IPS-NIHi7 (cell line): ENCODE results near the gene CFAP65.

Experiments
- DNase-seq: peaks from one replicate; pipeline ENCODE4 v3.0.0; 2012; ENCODE audit warnings: mixed read lengths; ENCODE audit errors: extremely low spot score

CFAP65 gene

DNA sequence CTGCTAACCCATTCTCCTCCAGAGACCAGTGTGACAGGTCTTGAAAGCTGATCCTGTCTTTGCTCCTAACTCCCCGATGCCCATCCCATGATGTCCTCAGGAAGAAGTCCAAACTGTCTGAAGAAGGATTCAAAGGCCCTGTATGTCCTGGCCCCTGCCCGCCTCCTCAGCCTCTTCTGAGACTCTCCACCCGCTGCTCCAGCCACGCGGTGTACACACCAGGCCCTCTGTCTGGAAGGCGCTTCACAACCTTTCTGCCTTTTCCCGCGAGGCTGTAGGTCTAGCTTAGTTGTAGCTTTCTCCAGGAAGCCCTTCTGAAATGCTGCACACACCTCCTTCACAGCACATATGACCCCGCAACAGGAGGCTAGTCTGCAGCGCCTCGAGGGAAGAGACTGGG, 24.6 kb downstream of the CFAP65 start:
- DNase-seq = no peak

DNA sequence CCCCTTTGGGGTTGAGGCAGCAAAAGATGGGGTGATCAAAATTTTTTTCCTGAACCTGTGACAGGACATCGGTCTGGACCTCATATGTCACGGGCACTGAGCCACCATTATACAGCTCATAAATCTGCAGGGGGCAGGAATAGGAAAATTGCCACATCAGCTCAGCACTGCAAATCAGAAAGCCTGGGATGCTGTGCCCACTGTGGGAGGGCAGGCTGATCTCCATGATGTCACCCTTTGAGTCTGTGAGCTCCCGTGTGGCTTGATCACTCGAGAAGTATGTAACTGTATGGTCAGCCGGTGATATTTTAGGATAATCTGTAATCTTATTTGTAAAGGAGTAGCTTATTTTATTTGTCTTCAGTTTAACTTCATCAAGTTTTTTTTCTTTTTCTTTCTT, 30.4 kb downstream of the CFAP65 start:
- no peak for DNase-seq

DNA sequence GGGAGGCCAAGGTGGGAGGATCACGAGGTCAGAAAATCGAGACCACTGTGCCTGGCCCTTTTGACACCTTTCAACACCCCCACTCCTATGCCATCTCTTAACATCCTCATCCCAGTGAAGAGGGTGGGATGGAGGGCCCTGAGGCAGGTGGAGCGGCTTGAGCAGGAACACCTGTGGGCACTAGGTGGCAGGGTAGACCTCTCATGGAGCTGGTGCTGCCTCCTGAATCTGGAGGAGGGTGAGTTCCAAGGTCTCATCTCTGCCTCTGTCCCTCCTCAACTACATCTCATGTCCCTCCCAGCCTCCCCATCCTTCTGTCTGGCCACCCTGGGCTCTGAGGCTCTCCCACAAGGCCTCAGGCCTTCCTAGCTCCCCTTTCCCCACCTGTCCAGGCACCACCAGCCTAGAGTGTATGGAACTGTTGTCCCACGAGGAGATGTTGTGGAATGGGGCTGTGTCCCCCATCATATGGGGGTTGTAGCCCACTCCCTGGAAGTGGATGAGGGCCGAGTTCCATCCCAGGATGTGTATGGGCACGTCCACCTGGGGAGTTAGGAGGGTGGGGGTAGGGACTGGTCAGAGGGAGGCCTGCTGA, 31.1 kb downstream of the CFAP65 start:
- peak; percentile 79 for DNase-seq

DNA sequence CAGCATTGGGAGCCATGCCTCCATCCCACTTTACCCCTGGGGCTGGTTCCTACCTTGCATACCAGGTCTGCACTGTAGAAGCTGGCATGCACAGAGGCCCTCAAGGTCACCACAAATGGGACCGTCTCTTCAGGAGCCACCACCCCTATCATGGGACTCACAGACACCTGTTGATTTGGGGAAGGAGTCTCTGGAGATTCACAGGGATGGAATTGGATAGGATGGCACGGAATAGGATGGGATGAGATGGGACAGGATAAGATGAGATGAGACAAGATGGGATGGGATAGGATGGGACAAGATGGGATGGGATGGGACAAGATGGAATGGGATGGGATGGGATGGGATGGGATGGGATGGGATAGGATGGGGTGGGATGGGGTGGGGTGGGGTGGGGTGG, 32.0 kb downstream of the CFAP65 start:
- no peak for DNase-seq

DNA sequence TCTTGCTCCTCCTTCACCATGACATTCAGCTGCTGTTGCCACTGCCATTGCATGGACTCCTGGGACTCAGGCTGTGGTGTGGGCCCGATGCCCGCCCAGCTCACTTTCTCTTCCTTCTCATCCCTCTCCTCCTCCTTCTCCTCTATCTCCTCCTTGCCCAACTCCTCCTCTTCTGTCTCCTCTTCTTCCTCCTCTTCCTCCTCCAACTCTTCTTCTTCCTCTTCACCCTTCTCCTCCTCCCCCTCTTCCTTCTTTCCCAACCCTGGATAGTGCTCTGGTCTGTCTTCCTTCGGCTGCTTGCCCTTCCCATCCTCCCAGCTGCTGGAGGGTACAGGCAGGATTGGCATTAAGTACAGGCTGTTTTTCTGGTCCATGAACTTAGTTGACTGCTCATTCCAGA, 37.3 kb downstream of the CFAP65 start:
- DNase-seq = no peak

DNA sequence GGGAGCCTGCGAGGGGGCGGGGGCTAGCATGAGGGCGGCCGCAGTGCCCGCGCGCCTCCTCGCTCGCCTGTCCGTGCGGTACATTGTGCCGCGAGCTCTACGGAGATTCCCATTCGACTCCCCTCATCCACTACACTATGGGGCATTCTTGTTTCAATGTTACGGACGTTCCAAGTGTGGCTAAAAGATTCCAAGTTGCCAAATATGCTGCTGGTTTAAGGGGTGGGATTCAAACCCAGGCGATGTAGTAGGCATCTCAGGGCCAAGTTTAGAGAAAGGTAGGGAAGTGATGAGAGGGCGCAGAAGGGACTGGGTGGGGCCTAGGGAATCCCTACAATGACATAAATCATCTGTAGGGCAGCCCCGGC, 38.1 kb downstream of the CFAP65 start:
- DNase-seq = no peak

DNA sequence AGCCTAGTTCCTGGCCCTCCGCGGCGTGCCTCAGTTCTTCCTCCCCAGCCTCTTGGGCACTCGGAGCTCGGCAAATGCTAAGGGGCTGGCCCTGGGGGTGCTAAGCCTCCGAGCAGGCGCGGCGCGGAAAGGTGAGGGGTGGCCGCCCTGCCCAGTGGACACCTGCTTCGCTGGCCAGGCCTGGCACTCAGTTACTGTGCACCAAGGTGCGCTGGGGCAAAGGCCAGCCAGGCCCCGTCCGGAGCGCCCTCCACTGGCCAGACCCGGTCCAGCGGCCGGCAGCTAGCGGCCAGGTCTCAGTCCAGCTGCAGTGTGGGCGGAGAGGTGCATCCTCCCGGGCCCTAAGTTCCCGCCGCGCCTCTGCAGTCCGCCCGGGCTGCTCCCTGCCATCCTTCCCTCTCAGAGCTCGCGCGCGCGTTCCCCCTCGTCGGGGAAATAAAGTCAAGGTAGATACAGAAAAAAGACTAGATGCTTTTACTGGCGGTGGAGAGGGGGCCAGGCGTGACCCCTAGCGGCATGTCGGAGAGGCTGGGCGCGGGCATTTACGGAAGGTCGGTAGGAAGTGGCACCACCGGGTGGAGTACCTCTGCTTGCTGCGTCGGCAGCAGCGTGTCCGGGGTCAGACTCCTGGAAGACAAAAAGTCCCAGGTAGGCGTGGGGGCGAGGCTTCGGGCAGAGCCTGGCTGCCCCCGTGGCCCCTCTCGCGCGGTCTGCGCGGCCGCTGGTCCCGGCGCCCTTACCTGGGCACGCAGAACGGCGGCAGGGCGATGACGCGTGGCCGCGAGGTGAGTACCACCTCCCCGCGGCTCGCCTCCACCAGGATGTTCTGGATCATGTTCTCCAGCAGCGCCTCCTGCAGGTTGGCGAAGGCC, 38.7 kb downstream of the CFAP65 start:
- peak; percentile 94 for DNase-seq

DNA sequence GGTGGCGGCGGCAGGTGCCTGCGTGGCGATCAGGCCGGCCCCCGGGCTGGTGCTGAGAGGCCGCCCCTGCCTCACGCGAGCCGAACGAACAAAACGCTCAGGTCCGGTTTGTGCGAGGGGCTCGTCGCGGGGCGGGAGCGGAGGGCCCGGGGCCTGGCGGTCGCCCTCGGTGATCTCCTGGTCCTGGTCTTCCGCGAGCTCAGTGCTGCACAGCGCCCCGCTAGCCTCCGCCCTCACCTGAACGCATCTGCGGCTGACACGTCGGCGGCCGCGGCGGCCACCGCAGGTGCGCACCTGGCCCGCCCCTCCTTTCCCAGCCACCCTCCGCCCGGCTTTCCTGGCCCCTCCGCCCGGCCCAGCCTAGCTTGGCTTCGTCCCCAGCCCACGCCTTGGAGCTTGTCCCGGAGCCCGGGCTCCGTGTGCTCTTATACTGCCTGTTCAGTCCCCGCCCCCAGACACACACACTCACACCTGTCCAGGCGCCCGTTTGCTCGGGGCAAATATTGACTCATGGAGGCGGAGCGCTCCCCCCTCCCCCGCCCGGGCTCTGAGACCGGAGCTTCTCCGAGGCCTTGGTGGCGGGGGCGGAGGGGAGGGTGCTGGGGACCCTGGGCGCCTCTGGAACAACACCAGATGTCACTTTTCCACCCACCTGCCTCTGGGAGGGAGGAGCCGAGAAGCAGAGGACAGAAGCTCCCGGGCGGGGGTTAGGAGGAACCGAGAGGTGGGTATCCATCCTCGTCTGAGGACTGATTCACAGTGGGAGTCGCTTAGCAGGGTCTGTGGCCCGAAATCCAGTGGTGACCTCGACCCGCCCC, 39.5 kb downstream of the CFAP65 start:
- DNase-seq = peak; percentile 52

DNA sequence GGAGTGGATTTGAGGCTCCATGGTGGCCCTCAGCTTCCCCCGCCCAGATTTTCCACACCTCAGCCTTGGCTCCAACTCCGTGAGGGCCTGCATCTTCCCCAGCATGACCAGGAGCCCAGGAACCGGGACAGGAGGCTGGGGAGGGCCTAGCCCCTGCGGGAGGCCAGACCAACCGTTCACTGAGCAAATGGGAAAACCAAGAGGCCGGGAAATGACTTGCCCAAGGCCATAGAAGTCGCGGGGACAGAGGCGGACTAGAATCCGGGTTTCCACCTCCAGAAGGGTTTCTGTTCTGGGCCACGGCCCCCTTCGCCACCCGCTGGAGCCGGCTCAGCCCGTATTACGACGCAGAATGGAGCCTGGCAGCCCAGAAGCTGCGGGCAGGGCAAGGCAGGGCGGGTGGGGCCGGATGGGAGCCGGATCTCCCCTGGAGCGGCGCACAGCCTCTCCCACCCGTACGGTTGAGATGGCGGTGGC, 40.2 kb downstream of the CFAP65 start:
- DNase-seq = no peak

DNA sequence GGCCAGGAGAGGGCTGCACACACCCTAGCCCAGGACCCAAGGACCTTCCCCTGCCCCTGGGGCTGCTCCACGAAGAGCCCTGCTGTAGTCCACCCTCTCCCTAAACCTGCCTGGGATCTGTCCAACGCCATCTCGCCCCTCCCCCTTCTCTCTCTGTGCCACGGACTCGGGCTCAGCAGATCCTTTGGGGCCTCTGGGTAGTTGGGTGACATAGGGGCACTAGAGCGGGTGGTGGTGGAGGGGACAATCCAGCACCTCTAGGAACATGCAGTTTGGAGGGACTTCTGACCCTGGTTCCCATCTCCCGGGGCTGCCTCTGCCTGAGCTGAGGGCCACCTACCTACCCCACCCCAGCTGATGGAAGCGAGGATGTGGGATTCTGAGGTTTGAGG, 40.8 kb downstream of the CFAP65 start:
- no peak for DNase-seq

DNA sequence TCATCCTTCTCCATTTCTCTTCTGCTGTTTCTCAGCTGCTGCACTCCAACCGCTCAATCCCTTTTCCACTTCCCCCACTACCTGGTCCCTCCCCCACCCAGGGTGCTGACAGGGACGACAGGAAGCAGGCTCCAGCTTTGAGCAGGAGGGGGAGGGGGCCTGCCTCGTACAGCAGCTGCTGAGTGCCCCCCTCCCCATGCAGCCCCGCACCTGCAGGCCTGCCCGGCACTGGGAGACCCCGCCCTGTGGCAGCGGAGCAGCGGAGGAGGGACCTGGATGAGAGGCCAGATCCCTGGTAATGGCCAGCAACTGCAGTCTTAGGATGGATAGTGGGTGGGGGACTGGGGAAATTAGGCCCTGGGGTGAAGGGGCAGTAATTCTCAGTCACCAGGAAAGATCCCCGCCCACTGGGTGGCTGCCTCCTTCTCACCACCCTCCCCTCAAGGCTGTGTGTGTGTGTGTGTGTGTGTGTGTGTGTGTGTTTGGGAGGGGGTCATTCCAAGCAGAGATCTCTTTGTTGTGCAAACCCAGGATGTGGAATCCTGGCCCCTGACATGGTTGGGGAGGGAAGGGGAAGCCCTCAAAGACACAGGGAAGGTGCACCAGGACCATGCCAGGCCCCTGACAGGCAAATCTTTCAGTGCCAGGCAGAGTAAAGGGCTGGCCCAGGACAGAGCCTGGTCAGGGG, 41.3 kb downstream of the CFAP65 start:
- peak; percentile 58 for DNase-seq

DNA sequence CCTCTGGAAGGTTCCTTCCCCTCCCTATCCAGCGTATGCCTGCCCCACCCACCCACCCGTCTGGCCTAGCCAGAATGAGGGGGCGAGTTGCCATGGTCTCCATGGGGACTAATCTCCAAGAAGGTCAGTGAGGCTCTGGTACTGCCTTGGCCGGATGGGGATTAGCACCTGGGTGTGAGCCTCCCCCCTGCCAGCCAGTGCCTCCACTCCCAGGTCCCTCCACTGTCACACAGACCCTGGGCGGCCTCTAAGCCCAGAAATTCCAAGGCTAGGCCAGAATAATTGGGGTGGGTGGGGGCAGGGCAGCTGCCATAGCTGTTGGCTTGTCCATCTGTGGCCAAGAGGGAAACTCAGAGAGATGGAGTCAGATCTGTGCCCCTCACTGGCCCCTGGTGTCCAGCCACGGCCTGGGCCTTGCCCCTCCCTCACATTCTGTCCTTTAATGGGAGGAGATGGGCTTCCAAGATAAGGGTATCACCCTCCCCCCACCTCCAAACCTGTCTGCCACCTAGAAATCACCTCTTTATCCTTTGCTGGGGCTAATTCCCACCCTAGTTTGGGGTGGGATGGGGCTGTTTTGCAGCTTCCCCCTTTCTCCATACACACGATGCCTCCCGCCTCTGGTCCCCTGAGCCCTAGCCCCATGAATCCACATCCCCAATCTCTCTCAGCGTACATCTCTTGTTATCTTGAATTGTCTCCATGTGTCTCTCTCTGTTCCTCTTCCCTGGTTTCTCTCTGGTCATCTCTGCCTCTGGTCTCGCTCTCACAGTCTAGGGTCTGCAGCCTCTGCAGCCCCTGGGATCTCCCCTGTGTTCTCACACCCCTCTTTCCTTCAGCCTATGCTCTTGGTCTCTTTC, 42.1 kb downstream of the CFAP65 start:
- DNase-seq = peak; percentile 54

DNA sequence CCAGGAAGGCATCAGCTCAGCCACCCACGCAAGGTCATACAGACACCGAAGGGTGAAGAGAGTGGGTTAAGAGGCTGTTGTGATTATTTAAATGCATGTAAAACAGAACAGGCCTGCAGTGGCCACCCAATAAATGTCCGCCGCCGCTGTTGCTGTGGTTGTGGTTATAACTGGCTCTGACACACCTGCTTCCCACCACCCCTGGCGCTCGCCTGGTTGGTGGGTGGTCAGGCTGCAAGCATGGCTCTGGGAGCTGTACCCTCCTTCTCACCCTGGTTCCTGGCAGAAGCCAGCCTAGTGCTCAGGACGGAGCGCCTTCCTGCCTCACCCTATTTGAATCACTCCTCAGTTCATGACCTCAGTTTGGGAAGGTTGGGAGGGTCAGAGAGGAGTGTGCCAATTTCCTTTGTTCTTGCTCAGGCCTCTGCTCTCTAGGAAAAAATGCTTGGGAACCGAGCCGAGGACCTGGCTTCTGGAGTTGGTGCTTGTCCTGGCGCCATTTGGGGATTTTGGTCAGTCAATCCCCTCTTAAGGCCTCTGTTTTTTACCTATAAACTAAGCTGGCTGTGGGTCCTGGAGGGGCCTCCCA, 42.8 kb downstream of the CFAP65 start:
- DNase-seq = no peak

DNA sequence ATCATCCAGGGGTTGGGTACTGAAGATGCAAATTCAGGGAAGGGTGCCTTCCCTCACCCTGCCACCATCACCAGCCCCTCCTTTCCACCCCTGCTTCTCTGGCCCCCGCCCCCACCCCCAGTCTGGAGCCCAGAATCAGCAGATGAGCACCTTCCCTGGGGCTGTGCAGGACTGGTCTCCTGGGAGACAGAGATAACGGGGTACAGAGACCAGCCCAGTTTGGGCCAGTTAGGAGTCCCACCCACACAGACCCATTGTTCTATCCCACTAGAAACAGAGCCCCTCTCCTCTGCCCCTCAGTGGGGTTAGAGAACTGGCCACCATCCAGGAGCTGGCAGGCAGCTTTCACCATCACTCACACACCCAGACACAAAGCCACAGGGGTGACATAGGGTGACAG, 43.6 kb downstream of the CFAP65 start:
- DNase-seq = no peak

DNA sequence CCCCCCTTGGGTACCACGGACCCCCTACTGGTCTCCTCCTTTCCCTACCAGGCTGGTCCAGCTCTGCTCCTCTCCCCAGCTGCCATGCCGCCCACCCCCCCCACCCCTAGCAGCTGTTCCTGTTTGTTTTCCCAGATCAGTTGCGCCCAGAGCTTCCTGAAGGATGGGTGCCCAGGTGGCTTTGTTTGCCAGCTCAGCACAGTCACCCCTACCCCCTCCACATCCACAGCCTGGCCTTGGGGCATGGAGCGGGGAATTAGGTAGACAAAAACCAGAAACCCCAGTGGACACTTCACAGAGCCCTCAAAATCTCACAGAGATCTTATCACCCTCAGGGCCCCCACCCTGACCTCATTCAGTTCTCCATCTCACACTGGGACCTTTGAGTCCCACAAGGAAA, 44.4 kb downstream of the CFAP65 start:
- no peak for DNase-seq

DNA sequence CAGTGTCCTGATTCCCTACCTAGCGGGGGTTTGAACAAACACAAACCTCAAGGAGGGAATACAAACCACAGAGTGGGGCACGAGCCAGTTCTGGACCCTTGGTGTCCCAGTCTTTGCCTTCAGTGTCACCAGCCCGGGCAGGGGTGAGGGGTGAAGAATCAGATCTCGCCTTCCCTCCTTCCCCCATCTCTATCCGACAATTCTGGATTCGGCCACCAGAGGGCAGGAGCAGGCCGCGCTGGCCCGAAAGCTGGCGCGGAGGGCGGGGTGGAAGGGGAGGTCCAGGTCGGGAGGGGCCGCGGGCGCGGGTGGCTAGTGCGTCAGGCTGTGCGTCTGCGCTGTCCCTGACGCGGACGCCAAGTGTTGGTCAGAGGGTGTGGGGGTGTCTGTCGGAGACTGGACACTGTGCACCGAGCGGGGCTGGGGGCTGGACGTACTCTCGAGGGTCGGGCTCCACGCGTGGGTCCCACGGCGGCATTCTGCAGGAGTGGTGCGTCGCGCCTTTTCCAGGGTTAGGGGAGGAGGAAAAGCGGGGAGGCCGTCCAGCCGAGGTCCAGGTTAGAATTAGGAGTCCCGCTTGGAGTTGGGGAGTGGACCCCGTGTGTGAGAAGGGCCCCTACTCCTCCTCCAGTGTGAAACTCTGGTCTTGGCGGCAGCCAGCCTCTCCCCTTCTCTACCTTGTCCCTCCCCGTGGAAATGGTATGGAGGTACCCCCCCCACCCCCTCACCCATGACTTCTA, 45.2 kb downstream of the CFAP65 start:
- DNase-seq = peak; percentile 89

DNA sequence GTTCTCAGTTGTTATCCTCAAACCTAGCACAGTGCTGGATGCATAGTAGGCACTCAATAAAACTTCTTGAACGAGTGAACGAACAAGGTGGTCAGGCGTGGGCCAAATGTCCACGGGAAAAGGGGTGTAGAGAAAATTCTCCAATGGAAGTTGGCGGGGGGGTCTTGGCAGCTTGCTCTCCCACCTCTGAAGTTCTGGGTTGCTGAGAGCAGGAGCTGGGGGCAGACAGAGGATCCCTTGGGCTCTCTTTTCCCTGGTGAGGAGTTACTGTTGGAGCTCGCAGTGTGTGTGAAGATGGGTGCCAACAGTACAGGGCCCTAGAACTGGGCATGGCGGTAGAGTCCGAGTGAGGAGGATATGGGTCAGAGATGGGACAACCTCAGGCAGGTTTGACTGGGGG, 45.8 kb downstream of the CFAP65 start:
- no peak for DNase-seq

DNA sequence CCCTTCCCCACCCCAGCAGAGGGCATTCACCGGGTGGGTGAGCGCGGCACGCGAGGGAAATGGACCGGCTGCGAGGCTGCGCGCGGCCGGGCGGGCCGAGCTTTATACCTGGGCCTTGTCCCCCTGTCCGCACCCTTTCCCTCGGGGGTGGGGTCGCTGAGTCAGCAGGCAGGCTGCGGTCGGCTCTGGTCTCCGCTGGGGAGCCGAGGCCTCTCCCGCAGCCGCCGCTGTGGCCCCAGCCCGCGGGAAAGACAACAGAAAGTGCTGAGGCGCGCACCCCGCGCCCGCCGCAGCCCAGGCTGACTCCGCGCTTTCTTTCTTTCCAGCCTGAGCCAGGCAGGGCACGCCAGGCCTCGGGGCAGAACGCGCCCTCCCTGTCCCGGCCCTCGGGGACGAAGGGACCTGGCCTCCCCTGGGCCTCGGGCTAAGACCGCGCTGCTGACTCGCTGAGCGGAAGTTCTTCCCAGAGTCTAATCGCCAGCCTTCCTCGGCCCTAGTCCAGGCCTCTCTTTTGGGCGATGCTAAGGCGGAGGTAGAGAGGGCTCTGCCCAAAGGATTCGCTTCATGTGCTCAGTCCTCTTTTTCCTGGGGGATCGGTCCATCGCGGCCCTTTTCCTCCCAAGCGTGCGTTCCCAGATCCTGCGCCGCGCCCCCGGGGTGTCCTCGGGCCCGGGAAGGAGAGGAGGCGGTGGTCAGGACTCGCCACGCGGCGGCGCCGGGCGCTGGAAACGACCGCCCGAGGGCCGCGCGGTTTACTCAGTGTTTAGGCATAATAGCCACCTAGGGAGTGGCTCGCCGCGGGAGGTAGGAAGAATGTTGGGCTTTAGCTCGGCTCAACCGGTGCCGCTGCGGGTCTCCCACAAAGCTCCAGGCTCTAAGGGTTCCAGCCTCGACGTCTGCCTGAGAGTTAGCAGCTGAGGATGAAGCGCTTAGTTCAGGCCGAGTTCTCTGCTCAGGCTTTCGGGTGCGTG, 47.7 kb downstream of the CFAP65 start, which contains the start of gene CRYBA2:
TSS of gene CRYBA2 (minus strand) at position 78 of the 971 bp plus-strand sequence. CDS start 246 bp downstream, outside the sequence.
- no peak for DNase-seq
